HEK293T (cell line): ENCODE data around the gene ASAP2.

Experiments used
- CTCF ChIA-PET: fragments of 350-600 bp; formaldehyde crosslinking; extraction: SDS; loops from one replicate; lab custom pipeline; 2021; ENCODE audit warnings: antibody characterized with exemption, inconsistent platforms; lab: Yijun Ruan, JAX
- POLR2A ChIA-PET: fragments of 350-600 bp; formaldehyde crosslinking; extraction: SDS; loops from one replicate; lab custom pipeline; 2020; ENCODE audit warnings: antibody characterized with exemption, inconsistent platforms; lab: Yijun Ruan, JAX
- DNase-seq: peaks from one replicate; pipeline ENCODE4 v3.0.0; 2012; ENCODE audit warnings: mixed read lengths; ENCODE audit errors: extremely low spot score
- ARNT ChIP-seq: fragments of 450-650 bp; IDR thresholded peaks from 2 replicates; pipeline ENCODE4 v1.6.1; 2017; ENCODE audit warnings: mild to moderate bottlenecking
- BHLHE40 ChIP-seq: fragments of 450-650 bp; IDR thresholded peaks from 2 replicates; pipeline ENCODE4 v1.6.1; 2016; ENCODE audit warnings: mild to moderate bottlenecking, moderate library complexity, borderline replicate concordance
- CTBP1 ChIP-seq: fragments of 450-650 bp; IDR thresholded peaks from 2 replicates; pipeline ENCODE4 v1.6.1; 2016; ENCODE audit warnings: borderline replicate concordance
- ELF4 ChIP-seq: fragments of 450-650 bp; IDR thresholded peaks from 2 replicates; pipeline ENCODE4 v1.6.1; 2017; ENCODE audit warnings: antibody characterized with exemption
- FOXA1 ChIP-seq: fragments of 450-650 bp; IDR thresholded peaks from 2 replicates; pipeline ENCODE4 v1.6.1; 2016; ENCODE audit warnings: mild to moderate bottlenecking
- FOXK2 ChIP-seq: fragments of 450-650 bp; IDR thresholded peaks from 2 replicates; pipeline ENCODE4 v1.6.1; 2016; ENCODE audit warnings: mild to moderate bottlenecking
- FOXM1 ChIP-seq: fragments of 450-650 bp; IDR thresholded peaks from 2 replicates; pipeline ENCODE4 v1.6.1; 2017; ENCODE audit warnings: mild to moderate bottlenecking, borderline replicate concordance
- HDGF ChIP-seq: fragments of 450-650 bp; IDR thresholded peaks from 2 replicates; pipeline ENCODE4 v1.6.1; 2017; ENCODE audit warnings: antibody characterized with exemption, borderline replicate concordance
- L3MBTL2 ChIP-seq: fragments of 450-650 bp; conservative IDR thresholded peaks from 2 replicates; pipeline ENCODE4 v1.6.1; 2016; ENCODE audit warnings: mild to moderate bottlenecking
- LEF1 ChIP-seq: fragments of 450-650 bp; IDR thresholded peaks from 2 replicates; pipeline ENCODE4 v1.6.1; 2017; ENCODE audit warnings: mild to moderate bottlenecking, borderline replicate concordance
- NFRKB ChIP-seq: fragments of 450-650 bp; IDR thresholded peaks from 2 replicates; pipeline ENCODE4 v1.6.1; 2016; ENCODE audit warnings: mild to moderate bottlenecking, moderate library complexity
- PKNOX1 ChIP-seq: fragments of 450-650 bp; IDR thresholded peaks from 2 replicates; pipeline ENCODE4 v1.6.1; 2016
- SP1 ChIP-seq: fragments of 450-650 bp; IDR thresholded peaks from 2 replicates; pipeline ENCODE4 v1.6.1; 2017
- SUZ12 ChIP-seq: fragments of 450-650 bp; IDR thresholded peaks from 2 replicates; pipeline ENCODE4 v1.6.1; 2016; ENCODE audit warnings: mild to moderate bottlenecking
- TARDBP ChIP-seq: fragments of 450-650 bp; IDR thresholded peaks from 2 replicates; pipeline ENCODE4 v1.6.1; 2016
- ZNF384 ChIP-seq: fragments of 450-650 bp; IDR thresholded peaks from 2 replicates; pipeline ENCODE4 v1.6.1; 2016

Gene ASAP2

GRCh38 chr2:9282128-9283112, 75.8 kb downstream of the ASAP2 start:
- no peak for DNase-seq
- CTCF ChIA-PET = no interaction called here
- TF ChIP-seq ZNF384 = no peak
- POLR2A ChIA-PET = no interaction called here

- CTCF ChIA-PET = interaction anchor here (1.1 kb wide), 1 partner anchor 48 kb away, joined by 3 read pairs; no protein-coding TSS in a partner anchor
- TF ChIP-seq ZNF384 = no peak
- no peak for TF ChIP-seq SP1
- no peak for TF ChIP-seq FOXK2
Observed at GRCh38 chr2:9284521-9285297, 78.1 kb downstream of the ASAP2 start.

DNA sequence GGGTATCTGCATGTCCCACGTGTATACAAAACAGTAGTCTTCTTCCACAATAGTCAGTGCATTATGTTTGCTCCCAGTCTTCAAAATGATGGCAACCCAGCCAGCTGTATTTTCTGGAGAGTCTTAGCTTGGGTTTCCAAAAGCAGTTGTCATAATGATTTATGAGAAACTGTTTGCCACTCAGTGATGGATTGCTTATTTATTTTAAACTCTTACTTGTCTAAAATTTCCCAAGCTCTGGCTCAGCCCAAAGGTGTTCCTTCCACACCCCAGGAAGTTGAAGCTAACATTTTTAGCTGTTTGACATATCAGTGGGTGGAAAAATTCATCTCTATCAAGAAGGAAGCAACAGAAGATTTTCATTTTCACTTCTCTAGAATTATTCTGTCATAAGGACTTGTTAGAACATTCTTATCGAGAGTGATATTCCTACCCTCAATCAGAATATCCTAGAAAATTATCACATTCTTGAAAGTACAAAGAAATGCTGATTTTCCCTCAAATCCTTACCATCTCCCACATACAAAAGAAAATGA, 78.8 kb downstream of the ASAP2 start:
- POLR2A ChIA-PET = no interaction called here
- CTCF ChIA-PET = interaction anchor here (1.1 kb wide), 1 partner anchor 48 kb away, joined by 3 read pairs; no protein-coding TSS in a partner anchor

More at GRCh38 chr2:9284521-9285297, 78.1 kb downstream of the ASAP2 start:
- POLR2A ChIA-PET = no interaction called here
- no peak for DNase-seq

DNA sequence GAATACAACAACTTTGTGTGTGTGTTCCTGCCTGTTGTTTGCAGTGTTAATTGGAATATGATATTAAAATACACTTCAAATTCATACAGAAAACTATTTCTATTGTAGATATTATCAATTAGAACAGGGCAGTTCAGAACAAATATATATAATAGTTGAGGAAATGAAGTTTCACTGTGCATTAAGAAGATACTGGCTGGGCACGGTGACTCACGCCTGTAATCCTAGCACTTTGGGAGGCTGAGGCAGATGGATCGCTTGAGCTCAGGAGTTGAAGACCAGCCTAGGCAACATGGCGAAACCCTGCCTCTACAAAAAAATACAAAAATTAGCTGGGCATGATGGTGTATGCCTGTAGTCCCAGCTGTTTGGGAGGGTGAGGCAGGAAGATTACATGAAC, 79.3 kb downstream of the ASAP2 start:
- DNase-seq = no peak
- POLR2A ChIA-PET = no interaction called here
- CTCF ChIA-PET = no interaction called here
- TF ChIP-seq SP1 (no peak), ELF4 (no peak), FOXK2 (no peak), ARNT (no peak), FOXA1 (no peak)

More for the DNA sequence above, 78.8 kb downstream of the ASAP2 start:
- DNase-seq = no peak
- TF ChIP-seq PKNOX1 = peak; percentile 86
- no peak for TF ChIP-seq ARNT
- no peak for TF ChIP-seq FOXK2

DNA sequence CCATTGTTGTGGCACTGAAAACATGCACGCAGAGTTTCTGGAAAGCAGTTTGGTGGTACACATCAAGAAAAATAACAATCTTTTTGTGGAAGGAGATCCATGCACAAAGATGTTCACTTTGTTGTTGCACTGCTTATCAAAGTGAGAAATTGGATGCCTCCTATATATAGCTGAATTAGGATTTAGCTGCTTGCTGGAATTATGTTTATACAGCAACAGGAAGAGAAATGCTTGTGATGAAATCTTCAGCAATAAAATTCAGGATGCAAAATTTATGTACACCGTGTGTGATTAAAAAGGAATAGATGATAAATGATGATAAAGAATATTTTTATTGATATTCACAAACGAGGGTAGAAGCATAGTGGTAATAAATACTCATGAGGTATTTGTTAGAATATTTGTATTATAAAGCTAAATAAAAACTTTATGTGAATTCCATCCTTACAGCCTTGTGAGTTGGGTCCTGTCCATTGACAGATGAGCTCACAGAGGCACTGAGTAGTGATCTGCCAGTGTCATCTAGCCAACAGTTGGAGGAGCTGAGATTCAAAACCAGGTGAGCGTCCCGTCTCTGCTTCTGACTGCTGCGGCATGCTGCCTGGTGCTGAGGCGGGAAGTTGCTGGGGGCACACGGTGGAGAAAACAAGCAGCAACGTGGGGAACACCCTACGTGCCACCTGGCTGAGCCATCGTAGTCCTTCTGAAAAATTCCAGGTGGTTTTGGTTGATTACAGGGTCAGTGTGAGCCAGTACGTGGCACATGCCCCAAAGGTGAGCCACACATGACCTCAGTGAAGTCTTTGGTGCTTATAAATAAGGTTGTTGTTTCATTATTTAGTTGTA, 80.2 kb downstream of the ASAP2 start:
- TF ChIP-seq BHLHE40 (no peak), FOXA1 (no peak), ZNF384 (no peak)

GRCh38 chr2:9287400-9288045, 80.9 kb downstream of the ASAP2 start:
- no peak for DNase-seq
- CTCF ChIA-PET = no interaction called here
- TF ChIP-seq PKNOX1 (no peak), FOXA1 (no peak), ELF4 (no peak), FOXM1 (no peak), NFRKB (no peak), L3MBTL2 (no peak), HDGF (no peak), TARDBP (no peak), SUZ12 (no peak), FOXK2 (no peak), BHLHE40 (no peak), LEF1 (no peak), ZNF384 (no peak), SP1 (no peak), CTBP1 (no peak), ARNT (no peak)
- POLR2A ChIA-PET = no interaction called here

More for the DNA sequence above, 80.2 kb downstream of the ASAP2 start:
- no peak for DNase-seq
- POLR2A ChIA-PET = no interaction called here
- CTCF ChIA-PET = no interaction called here
